SU-DHL-6 (cell line): ENCODE data around the gene HTR4.

ENCODE experiments used
- H2AFZ ChIP-seq: fragments of 200-600 bp; sonication (generic); 2 replicates; pipeline ENCODE4 v1.6.1; 2014; ENCODE audit warnings: low read depth, mild to moderate bottlenecking, moderate library complexity, mixed read lengths, antibody characterized with exemption, low read length; ENCODE audit not compliant: severe bottlenecking
- H3F3A ChIP-seq: fragments of 200-600 bp; shearing (Covaris generic); 2 replicates; pipeline ENCODE4 v1.6.0; 2016; ENCODE audit warnings: antibody characterized with exemption, mild to moderate bottlenecking; ENCODE audit not compliant: insufficient read depth
- H3K27ac ChIP-seq: fragments of 200-600 bp; sonication (generic); 2 replicates; pipeline ENCODE4 v1.5.1; 2016; ENCODE audit warnings: low read depth, mild to moderate bottlenecking, low read length, moderate library complexity, mixed read lengths
- H3K27me3 ChIP-seq: fragments of 200-600 bp; sonication (generic), shearing (Covaris generic); 2 replicates; pipeline ENCODE4 v1.6.0; 2014; ENCODE audit warnings: mild to moderate bottlenecking, low read length
- H3K36me3 ChIP-seq: fragments of 200-600 bp; sonication (generic); 2 replicates; pipeline ENCODE4 v1.6.1; 2014; ENCODE audit warnings: mild to moderate bottlenecking, low read length, mixed read lengths
- H3K4me2 ChIP-seq: fragments of 300-600, 200-600 bp; shearing (Covaris generic), sonication (generic); 2 replicates; pipeline ENCODE4 v1.6.0; 2014; ENCODE audit warnings: low read length, low read depth, mild to moderate bottlenecking; ENCODE audit not compliant: poor library complexity, severe bottlenecking
- H3K4me3 ChIP-seq: fragments of 200-600 bp; sonication (generic); 2 replicates; pipeline ENCODE4 v1.5.1; 2014; ENCODE audit warnings: antibody characterized with exemption, low read length, mild to moderate bottlenecking, mixed read lengths; ENCODE audit not compliant: insufficient read depth, poor library complexity, severe bottlenecking
- H3K79me2 ChIP-seq: fragments of 200-600 bp; sonication (generic); 2 replicates; pipeline ENCODE4 v1.6.1; 2014; ENCODE audit warnings: mild to moderate bottlenecking, low read length, moderate library complexity; ENCODE audit not compliant: insufficient read depth
- H3K9ac ChIP-seq: fragments of 200-600 bp; sonication (generic); 2 replicates; pipeline ENCODE4 v1.7.0; 2014; ENCODE audit warnings: mild to moderate bottlenecking, low read length
- H3K9me2 ChIP-seq: fragments of 200-600 bp; sonication (generic); replicated peaks from 2 replicates; pipeline ENCODE4 v1.6.1; 2014; ENCODE audit warnings: low read length; ENCODE audit not compliant: insufficient read depth
- H3K9me3 ChIP-seq: fragments of 200-600 bp; sonication (generic); 2 replicates; pipeline ENCODE4 v1.6.1; 2014; ENCODE audit warnings: low read length, mixed read lengths; ENCODE audit not compliant: insufficient read depth
- H4K20me1 ChIP-seq: fragments of 200-600 bp; sonication (generic); 2 replicates; pipeline ENCODE4 v1.6.1; 2014; ENCODE audit warnings: low read depth, mild to moderate bottlenecking, antibody characterized with exemption, low read length, moderate library complexity, mixed read lengths
- EZH2phosphoT487 ChIP-seq: fragments of 200-600 bp; sonication (generic), shearing (Covaris generic); conservative IDR thresholded peaks from 2 replicates; pipeline ENCODE4 v1.6.1; 2018; ENCODE audit warnings: mild to moderate bottlenecking, antibody characterized with exemption, low read length, moderate library complexity, mixed read lengths
- TF ChIP-seq, protein P1 (sequence below): fragments of 200-600 bp; sonication (generic); IDR thresholded peaks from one replicate; pipeline ENCODE4 v1.5.1; 2017; ENCODE audit warnings: antibody characterized with exemption, mild to moderate bottlenecking, low read length, moderate library complexity; ENCODE audit not compliant: insufficient read depth, poor library complexity, severe bottlenecking

The HTR4 gene

DNA sequence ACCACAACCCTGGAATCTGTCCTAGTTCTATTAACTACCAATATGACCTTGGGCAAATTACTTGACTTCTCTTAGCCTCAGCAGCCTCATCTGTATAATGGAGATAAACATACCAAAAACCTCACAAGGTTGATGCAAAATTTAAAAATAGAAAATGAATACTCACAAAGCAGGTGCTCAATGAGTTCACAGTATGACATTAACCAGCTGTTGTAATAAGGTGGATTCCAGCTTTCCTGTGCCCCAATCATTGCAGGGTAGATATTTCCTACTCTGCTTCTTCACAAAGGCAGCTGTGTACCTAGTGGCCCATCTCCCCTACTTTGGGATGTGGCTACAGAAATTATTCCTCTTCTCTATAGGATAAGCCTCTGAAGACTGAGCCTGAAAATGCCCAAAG is 8.8 kb downstream of the HTR4 start:
- Histone ChIP-seq H3K79me2 (no peaks in the 10 kb centered on the region), H3K9ac (no peak overlapping the region), H3K4me3 (no peak overlapping the region), H3K36me3 (no peaks in the 10 kb centered on the region), H3K27me3 (no peaks in the 10 kb centered on the region), H3K27ac (no peak overlapping the region), H4K20me1 (no peaks in the 10 kb centered on the region), H3F3A (no peaks in the 10 kb centered on the region), H2AFZ (no peak overlapping the region), H3K9me2 (no peaks in the 10 kb centered on the region; the same call in 1 of the 2 replicates), H3K9me3 (no peaks in the 10 kb centered on the region), H3K4me2 (no peak overlapping the region)
- TF ChIP-seq EZH2phosphoT487, result no peak
- TF ChIP-seq, protein P1, sequence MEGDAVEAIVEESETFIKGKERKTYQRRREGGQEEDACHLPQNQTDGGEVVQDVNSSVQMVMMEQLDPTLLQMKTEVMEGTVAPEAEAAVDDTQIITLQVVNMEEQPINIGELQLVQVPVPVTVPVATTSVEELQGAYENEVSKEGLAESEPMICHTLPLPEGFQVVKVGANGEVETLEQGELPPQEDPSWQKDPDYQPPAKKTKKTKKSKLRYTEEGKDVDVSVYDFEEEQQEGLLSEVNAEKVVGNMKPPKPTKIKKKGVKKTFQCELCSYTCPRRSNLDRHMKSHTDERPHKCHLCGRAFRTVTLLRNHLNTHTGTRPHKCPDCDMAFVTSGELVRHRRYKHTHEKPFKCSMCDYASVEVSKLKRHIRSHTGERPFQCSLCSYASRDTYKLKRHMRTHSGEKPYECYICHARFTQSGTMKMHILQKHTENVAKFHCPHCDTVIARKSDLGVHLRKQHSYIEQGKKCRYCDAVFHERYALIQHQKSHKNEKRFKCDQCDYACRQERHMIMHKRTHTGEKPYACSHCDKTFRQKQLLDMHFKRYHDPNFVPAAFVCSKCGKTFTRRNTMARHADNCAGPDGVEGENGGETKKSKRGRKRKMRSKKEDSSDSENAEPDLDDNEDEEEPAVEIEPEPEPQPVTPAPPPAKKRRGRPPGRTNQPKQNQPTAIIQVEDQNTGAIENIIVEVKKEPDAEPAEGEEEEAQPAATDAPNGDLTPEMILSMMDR, result no peak

DNA sequence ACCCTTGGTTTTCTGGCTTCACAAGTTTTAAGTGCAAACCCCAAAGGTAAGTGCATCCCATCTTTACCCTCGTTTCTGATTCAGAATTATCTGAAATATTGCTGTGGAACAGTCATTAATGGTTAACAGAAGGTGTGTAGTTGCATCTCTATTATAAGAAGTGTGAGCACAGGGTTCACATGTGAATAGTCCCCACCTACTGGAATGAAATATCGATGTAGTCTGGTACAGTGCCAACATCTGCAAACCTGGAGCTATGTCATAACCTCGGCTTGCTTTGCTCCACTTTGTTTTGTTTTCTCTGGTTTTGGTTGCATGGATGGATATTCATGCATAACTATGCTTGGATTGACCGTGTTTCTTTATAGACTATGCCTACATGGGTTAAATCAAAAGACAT is 12.6 kb downstream of the HTR4 start:
- Histone ChIP-seq H3K4me2 (no peak overlapping the region), H3K36me3 (no peaks in the 10 kb centered on the region), H3K9ac (no peak overlapping the region), H3K27ac (no peak overlapping the region), H3K4me3 (no peak overlapping the region), H3K79me2 (no peaks in the 10 kb centered on the region), H3K27me3 (no peaks in the 10 kb centered on the region), H4K20me1 (no peaks in the 10 kb centered on the region), H2AFZ (no peak overlapping the region), H3K9me2 (no peaks in the 10 kb centered on the region; the same call in 1 of the 2 replicates), H3F3A (no peaks in the 10 kb centered on the region), H3K9me3 (no peaks in the 10 kb centered on the region)
- TF ChIP-seq EZH2phosphoT487, result no peak
- TF ChIP-seq, protein P1, result no peak

DNA sequence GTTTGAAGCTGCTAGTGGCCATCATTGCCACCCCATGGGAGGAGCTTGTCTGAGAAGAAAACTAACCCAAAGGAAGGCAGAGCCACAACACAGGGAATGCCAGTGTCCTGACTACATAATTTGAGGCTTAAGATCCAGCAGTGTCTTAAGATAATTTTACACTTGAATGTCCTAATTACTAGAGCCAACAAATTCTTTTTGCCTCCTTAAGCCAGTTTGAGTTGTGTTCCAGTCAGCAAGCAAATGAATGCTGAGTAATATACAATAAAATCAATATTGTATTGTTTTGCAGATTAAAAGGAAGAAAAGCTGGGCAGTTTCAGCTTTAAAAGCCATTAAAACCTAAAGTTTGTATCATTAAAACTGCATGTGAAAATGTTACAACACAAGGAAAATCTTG is 13.9 kb downstream of the HTR4 start:
- Histone ChIP-seq H3K4me3 (no peak overlapping the region), H3K9me2 (no peaks in the 10 kb centered on the region; the same call in 1 of the 2 replicates), H3F3A (no peaks in the 10 kb centered on the region), H3K4me2 (no peak overlapping the region), H3K9ac (no peak overlapping the region), H3K27ac (no peak overlapping the region), H3K27me3 (no peaks in the 10 kb centered on the region), H2AFZ (no peak overlapping the region), H4K20me1 (no peaks in the 10 kb centered on the region), H3K36me3 (no peaks in the 10 kb centered on the region), H3K9me3 (no peaks in the 10 kb centered on the region), H3K79me2 (no peaks in the 10 kb centered on the region)
- no peak for TF ChIP-seq EZH2phosphoT487
- TF ChIP-seq, protein P1, result no peak

DNA sequence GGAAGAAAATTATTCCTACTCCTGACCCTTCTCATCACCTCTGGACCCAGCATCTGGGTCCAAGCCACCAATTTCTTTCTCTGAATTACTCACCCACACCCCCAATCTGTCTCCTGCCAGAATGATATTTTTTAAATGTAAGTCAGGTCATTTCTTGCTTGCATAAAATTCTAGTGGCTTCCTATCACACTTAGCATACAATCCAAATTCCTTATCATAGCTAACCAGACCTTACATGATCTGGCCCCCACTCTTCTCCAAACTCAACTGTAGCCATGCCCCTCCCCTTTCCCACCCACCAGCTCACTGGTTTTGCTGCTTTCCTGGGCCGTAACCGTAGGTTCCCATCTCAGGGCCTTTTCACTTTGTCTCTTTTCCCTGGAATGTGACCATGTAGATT is 15.2 kb downstream of the HTR4 start:
- no peaks in the 10 kb centered on the region for H3F3A ChIP-seq
- TF ChIP-seq, protein P1, result no peak
- no peak for TF ChIP-seq EZH2phosphoT487
- no peak overlapping the region for H2AFZ ChIP-seq
- no peaks in the 10 kb centered on the region; the same call in 1 of the 2 replicates for H3K9me2 ChIP-seq
- no peak overlapping the region for H3K9ac ChIP-seq
- H3K79me2 ChIP-seq, result no peaks in the 10 kb centered on the region
- H3K27me3 ChIP-seq, result no peaks in the 10 kb centered on the region
- no peaks in the 10 kb centered on the region for H3K9me3 ChIP-seq
- no peak overlapping the region for H3K27ac ChIP-seq
- H4K20me1 ChIP-seq, result no peaks in the 10 kb centered on the region
- H3K4me2 ChIP-seq, result no peak overlapping the region
- no peaks in the 10 kb centered on the region for H3K36me3 ChIP-seq
- no peak overlapping the region for H3K4me3 ChIP-seq
